ENCODE data around the gene IL22RA1.

DNA sequence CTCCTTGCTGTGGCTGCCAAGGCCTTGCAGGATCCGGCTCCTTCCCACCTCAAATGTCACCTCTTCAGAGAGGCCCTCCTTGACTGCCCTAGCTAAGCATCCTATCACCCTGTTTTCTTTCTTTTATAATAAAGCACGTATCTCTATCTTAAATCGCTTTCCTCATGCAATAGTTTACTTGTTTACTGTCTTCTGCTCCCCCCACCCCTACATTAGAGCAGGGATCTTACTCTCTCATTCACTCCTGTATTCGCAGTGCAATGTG, 67.4 kb downstream of the IL22RA1 start:
- TF ChIP-seq, protein P1, sequence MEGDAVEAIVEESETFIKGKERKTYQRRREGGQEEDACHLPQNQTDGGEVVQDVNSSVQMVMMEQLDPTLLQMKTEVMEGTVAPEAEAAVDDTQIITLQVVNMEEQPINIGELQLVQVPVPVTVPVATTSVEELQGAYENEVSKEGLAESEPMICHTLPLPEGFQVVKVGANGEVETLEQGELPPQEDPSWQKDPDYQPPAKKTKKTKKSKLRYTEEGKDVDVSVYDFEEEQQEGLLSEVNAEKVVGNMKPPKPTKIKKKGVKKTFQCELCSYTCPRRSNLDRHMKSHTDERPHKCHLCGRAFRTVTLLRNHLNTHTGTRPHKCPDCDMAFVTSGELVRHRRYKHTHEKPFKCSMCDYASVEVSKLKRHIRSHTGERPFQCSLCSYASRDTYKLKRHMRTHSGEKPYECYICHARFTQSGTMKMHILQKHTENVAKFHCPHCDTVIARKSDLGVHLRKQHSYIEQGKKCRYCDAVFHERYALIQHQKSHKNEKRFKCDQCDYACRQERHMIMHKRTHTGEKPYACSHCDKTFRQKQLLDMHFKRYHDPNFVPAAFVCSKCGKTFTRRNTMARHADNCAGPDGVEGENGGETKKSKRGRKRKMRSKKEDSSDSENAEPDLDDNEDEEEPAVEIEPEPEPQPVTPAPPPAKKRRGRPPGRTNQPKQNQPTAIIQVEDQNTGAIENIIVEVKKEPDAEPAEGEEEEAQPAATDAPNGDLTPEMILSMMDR (IDR thresholded peaks at IDR 0.05): no peak
- TF ChIP-seq POLR2A (IDR thresholded peaks at IDR 0.05): no peak
